GM23338 (cell line): ENCODE results near the gene MEIG1. TPM values are rescaled to one million over a fixed set of nuclear protein-coding genes. Genes with fewer than 3 reads are reported as not detected.

Experiments
- ATAC-seq: fragments of 200-7000 bp; cut with Tn5 transposase; 3 replicates; pipeline ENCODE4 v1.9.1; 2020
- DNase-seq: peaks from one replicate; pipeline ENCODE4 v3.0.0-alpha.2; 2015; ENCODE audit warnings: low spot score
- H2AFZ ChIP-seq: fragments of 200-600 bp; sonication (generic); 2 replicates; pipeline ENCODE4 v1.8.0; 2016; ENCODE audit warnings: antibody characterized with exemption, mild to moderate bottlenecking, moderate library complexity
- H3F3A ChIP-seq: fragments of 200-600 bp; sonication (generic); replicated peaks from 2 replicates; pipeline ENCODE4 v1.8.0; 2017; ENCODE audit warnings: antibody characterized with exemption, mixed run types, low read depth
- H3K27ac ChIP-seq: fragments of 200-600 bp; sonication (generic); 2 replicates; pipeline ENCODE4 v1.6.1; 2016; ENCODE audit warnings: low read depth
- H3K27me3 ChIP-seq: fragments of 200-600 bp; sonication (generic); 2 replicates; pipeline ENCODE4 v1.8.0; 2016; ENCODE audit warnings: mild to moderate bottlenecking, mixed run types, moderate library complexity; ENCODE audit not compliant: insufficient read depth
- H3K36me3 ChIP-seq: fragments of 200-600 bp; sonication (generic); 2 replicates; pipeline ENCODE4 v1.8.0; 2016; ENCODE audit warnings: mild to moderate bottlenecking; ENCODE audit not compliant: insufficient read depth
- H3K4me1 ChIP-seq: fragments of 200-600 bp; sonication (generic); 2 replicates; pipeline ENCODE4 v1.8.0; 2016; ENCODE audit warnings: mild to moderate bottlenecking, moderate library complexity; ENCODE audit not compliant: insufficient read depth
- H3K4me2 ChIP-seq: fragments of 200-600 bp; sonication (generic); 2 replicates; pipeline ENCODE4 v1.7.1; 2017; ENCODE audit warnings: mixed run types
- H3K4me3 ChIP-seq: fragments of 200-600 bp; sonication (generic); 2 replicates; pipeline ENCODE4 v1.6.1; 2016; ENCODE audit warnings: mixed run types
- H3K79me2 ChIP-seq: fragments of 200-600 bp; sonication (generic); replicated peaks from 2 replicates; pipeline ENCODE4 v1.8.0; 2017; ENCODE audit warnings: mild to moderate bottlenecking; ENCODE audit not compliant: insufficient read depth
- H3K9me2 ChIP-seq: fragments of 200-600 bp; sonication (generic); 2 replicates; pipeline ENCODE4 v1.8.0; 2017; ENCODE audit not compliant: insufficient read depth
- H4K20me1 ChIP-seq: fragments of 200-600 bp; sonication (generic); replicated peaks from 2 replicates; pipeline ENCODE4 v1.8.0; 2017; ENCODE audit warnings: mild to moderate bottlenecking; ENCODE audit not compliant: insufficient read depth
- H3K27ac Mint-ChIP-seq: 2 replicates; pipeline ENCODE4 v1.8.0; 2020; ENCODE audit warnings: inconsistent platforms, mild to moderate bottlenecking, moderate library complexity, mixed read lengths
- H3K27me3 Mint-ChIP-seq: 3 replicates; pipeline ENCODE4 v1.8.0; 2022; ENCODE audit warnings: low read depth, mild to moderate bottlenecking, moderate library complexity, mixed read lengths, inconsistent platforms; ENCODE audit not compliant: insufficient read depth, poor library complexity
- H3K36me3 Mint-ChIP-seq: 3 replicates; pipeline ENCODE4 v1.8.0; 2021; ENCODE audit warnings: low read depth, mild to moderate bottlenecking, inconsistent platforms, moderate library complexity, mixed read lengths
- H3K4me1 Mint-ChIP-seq: 3 replicates; pipeline ENCODE4 v1.8.0; 2020; ENCODE audit warnings: mild to moderate bottlenecking, inconsistent platforms, mixed read lengths
- H3K4me3 Mint-ChIP-seq: 3 replicates; pipeline ENCODE4 v1.8.0; 2021; ENCODE audit warnings: moderate library complexity, mild to moderate bottlenecking, inconsistent platforms, mixed read lengths
- H3K9me3 Mint-ChIP-seq: 3 replicates; pipeline ENCODE4 v1.8.0; 2020; ENCODE audit warnings: moderate library complexity, mild to moderate bottlenecking, inconsistent platforms, mixed read lengths
- CREB1 ChIP-seq: fragments of 250-450 bp; sonication (Bioruptor Pico); IDR thresholded peaks from 2 replicates; pipeline ENCODE4 v1.5.0; 2020; ENCODE audit warnings: low read depth, mild to moderate bottlenecking, moderate library complexity
- EZH2 ChIP-seq: fragments of 200-600 bp; sonication (generic); IDR thresholded peaks from one replicate; pipeline ENCODE4 v1.8.0; 2017; ENCODE audit warnings: antibody characterized with exemption, mild to moderate bottlenecking, low read depth; ENCODE audit not compliant: unreplicated experiment
- EZH2phosphoT487 ChIP-seq: fragments of 200-600 bp; sonication (generic); IDR thresholded peaks from one replicate; pipeline ENCODE4 v1.8.1; 2018; ENCODE audit warnings: antibody characterized with exemption; ENCODE audit not compliant: unreplicated experiment
- POLR2AphosphoS5 ChIP-seq: IDR thresholded peaks from 2 replicates; pipeline ENCODE4 v1.6.1; 2016; ENCODE audit warnings: antibody characterized with exemption, low read depth
- STAT1 ChIP-seq: IDR thresholded peaks from one replicate; pipeline ENCODE4 v1.6.1; 2016; ENCODE audit warnings: antibody characterized with exemption; ENCODE audit not compliant: unreplicated experiment
- ZNF331 ChIP-seq: fragments of 250-450 bp; sonication (Bioruptor Pico); IDR thresholded peaks from 2 replicates; pipeline ENCODE4 v1.5.0; 2020; ENCODE audit warnings: low read depth, mild to moderate bottlenecking, moderate library complexity
- polyA plus RNA-seq: library from polyadenylated mRNA; unstranded; fragments of >200 nt; fragmentation: Nextera tagmentation; extraction: Ambion mirVana; gene quantifications from 2 replicates; pipeline ENCODE4 v1.2.1, GENCODE V29; 2016
- total RNA-seq: library from RNA; depleted of rRNA; stranded (reverse); fragments of >200 nt; shearing (Covaris generic); gene quantifications from 2 replicates; pipeline ENCODE4 v1.2.3, GENCODE V29; 2014
- TF ChIP-seq, protein P1 (sequence below), 2 experiments: fragments of 200-600 bp in 1 of 2; sonication (generic) in 1 of 2; conservative IDR thresholded peaks; 2 replicates each; pipeline versions ENCODE4 v1.5.1 to v1.6.1; 2016 to 2017; ENCODE audit warnings: antibody characterized with exemption in 2 of 2, low read depth in 2 of 2, mild to moderate bottlenecking in 2 of 2, moderate library complexity in 1 of 2

The MEIG1 gene
- total and polyA plus RNA-seq, 2 experiments from 2014 or later = 1.2 TPM; not detected in 1

GRCh38 chr10:14958872-14959220 is 342 bp upstream of the MEIG1 start:
- TF ChIP-seq EZH2 (no peak), EZH2phosphoT487 (no peak)
- H3K27ac Mint-ChIP-seq = no peak overlapping the region

GRCh38 chr10:14967897-14968296 is 8.7 kb downstream of the MEIG1 start:
- no peaks in the 10 kb centered on the region for H3K9me3 Mint-ChIP-seq

More at GRCh38 chr10:14958872-14959220, 342 bp upstream of the MEIG1 start:
- no peak for ATAC-seq
- Mint-ChIP-seq H3K4me1 (peaks cover 7% of the 10 kb centered on the region; the same call in 2 of the 3 replicates), H3K9me3 (no peaks in the 10 kb centered on the region; the same call in 2 of the 3 replicates), H3K27me3 (peaks cover 41% of the 10 kb centered on the region), H3K36me3 (peaks cover 3% of the 10 kb centered on the region; the same call in 1 of the 3 replicates), H3K4me3 (peak overlapping the region; percentile 91)
- no peak for DNase-seq
- no peak overlapping the region for H3K27ac ChIP-seq
- H3K4me3 ChIP-seq = peak overlapping the region; percentile 91
- H4K20me1 ChIP-seq = no peaks in the 10 kb centered on the region; the same call in 1 of the 2 replicates
- no peaks in the 10 kb centered on the region for H3K79me2 ChIP-seq
- no peaks in the 10 kb centered on the region; the same call in 1 of the 2 replicates for H3K4me1 ChIP-seq
- peaks cover 8% of the 10 kb centered on the region for H3F3A ChIP-seq
- H3K27me3 ChIP-seq = peaks cover 46% of the 10 kb centered on the region
- H3K36me3 ChIP-seq = no peaks in the 10 kb centered on the region
- no peaks in the 10 kb centered on the region for H3K9me2 ChIP-seq
- H3K4me2 ChIP-seq = peak overlapping the region; percentile 77
- peak overlapping the region; percentile 96 for H2AFZ ChIP-seq

DNA sequence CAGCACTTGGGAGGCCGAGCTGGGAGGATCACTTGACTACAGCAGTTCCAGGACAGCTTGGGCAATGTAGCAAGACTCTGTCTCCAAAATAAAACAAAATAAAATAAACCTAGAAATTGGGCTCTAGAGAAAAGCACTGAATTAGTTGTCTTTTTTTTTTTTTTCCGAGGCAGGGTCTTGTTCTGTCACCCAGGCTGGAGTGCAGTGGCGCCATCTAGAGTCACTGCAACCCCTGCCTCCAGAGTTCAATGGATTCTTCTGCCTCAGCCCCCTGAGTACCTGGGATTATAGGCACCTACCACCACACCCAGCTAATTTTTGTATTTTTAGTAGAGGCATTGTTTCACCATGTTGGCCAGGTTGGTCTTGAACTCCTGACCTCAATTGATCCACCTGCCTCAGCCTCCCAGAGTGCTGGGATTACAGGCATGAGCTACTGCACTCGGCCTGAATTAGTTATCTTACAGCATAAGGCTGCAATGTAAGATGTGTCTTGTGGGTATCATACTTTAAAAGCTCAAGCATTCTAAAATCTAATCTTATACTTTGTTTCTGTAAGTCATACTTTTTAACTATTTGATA is 12.8 kb downstream of the MEIG1 start:
- no peaks in the 10 kb centered on the region for H3K9me3 Mint-ChIP-seq
- Histone ChIP-seq H3K4me1 (no peaks in the 10 kb centered on the region), H3K4me2 (no peak overlapping the region), H3K27me3 (no peaks in the 10 kb centered on the region), H4K20me1 (no peaks in the 10 kb centered on the region), H3K79me2 (no peaks in the 10 kb centered on the region), H3K36me3 (no peaks in the 10 kb centered on the region), H3K4me3 (no peak overlapping the region), H3K9me2 (no peaks in the 10 kb centered on the region), H2AFZ (no peak overlapping the region), H3F3A (no peaks in the 10 kb centered on the region), H3K27ac (no peak overlapping the region)
- DNase-seq = peak; percentile 52
- no peaks in the 10 kb centered on the region for H3K36me3 Mint-ChIP-seq
- TF ChIP-seq STAT1 (no peak), ZNF331 (CRISPR knock-in tag) (no peak), POLR2AphosphoS5 (no peak)
- TF ChIP-seq, protein P1, sequence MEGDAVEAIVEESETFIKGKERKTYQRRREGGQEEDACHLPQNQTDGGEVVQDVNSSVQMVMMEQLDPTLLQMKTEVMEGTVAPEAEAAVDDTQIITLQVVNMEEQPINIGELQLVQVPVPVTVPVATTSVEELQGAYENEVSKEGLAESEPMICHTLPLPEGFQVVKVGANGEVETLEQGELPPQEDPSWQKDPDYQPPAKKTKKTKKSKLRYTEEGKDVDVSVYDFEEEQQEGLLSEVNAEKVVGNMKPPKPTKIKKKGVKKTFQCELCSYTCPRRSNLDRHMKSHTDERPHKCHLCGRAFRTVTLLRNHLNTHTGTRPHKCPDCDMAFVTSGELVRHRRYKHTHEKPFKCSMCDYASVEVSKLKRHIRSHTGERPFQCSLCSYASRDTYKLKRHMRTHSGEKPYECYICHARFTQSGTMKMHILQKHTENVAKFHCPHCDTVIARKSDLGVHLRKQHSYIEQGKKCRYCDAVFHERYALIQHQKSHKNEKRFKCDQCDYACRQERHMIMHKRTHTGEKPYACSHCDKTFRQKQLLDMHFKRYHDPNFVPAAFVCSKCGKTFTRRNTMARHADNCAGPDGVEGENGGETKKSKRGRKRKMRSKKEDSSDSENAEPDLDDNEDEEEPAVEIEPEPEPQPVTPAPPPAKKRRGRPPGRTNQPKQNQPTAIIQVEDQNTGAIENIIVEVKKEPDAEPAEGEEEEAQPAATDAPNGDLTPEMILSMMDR (conservative IDR thresholded peaks at IDR 0.05; ENCODE audit: low read depth in 2 of 2) = peak; percentile 60 to 73
- H3K27me3 Mint-ChIP-seq = peaks cover 12% of the 10 kb centered on the region
- no peak overlapping the region for H3K4me3 Mint-ChIP-seq
- ATAC-seq = peak; percentile 78
- H3K27ac Mint-ChIP-seq = no peak overlapping the region
- H3K4me1 Mint-ChIP-seq = peaks cover 2% of the 10 kb centered on the region; the same call in 2 of the 3 replicates

More at GRCh38 chr10:14967897-14968296, 8.7 kb downstream of the MEIG1 start:
- no peak overlapping the region for H3K27ac ChIP-seq
- H3K36me3 ChIP-seq = no peaks in the 10 kb centered on the region
- TF ChIP-seq CREB1 (CRISPR knock-in tag) (no peak), EZH2phosphoT487 (no peak)
- no peaks in the 10 kb centered on the region for H3K4me1 Mint-ChIP-seq
- H4K20me1 ChIP-seq = no peaks in the 10 kb centered on the region
- peaks cover 9% of the 10 kb centered on the region for H3K27me3 Mint-ChIP-seq
- no peaks in the 10 kb centered on the region for H3K36me3 Mint-ChIP-seq
- DNase-seq = no peak
- H3K79me2 ChIP-seq = no peaks in the 10 kb centered on the region
- H3K27me3 ChIP-seq = peaks cover 10% of the 10 kb centered on the region; the same call in 1 of the 2 replicates
- H3K4me2 ChIP-seq = no peak overlapping the region
- H3K4me3 ChIP-seq = no peak overlapping the region
- no peak for ATAC-seq
- H2AFZ ChIP-seq = no peak overlapping the region
- H3K4me3 Mint-ChIP-seq = no peak overlapping the region
- H3K4me1 ChIP-seq = no peaks in the 10 kb centered on the region
- no peaks in the 10 kb centered on the region for H3F3A ChIP-seq
- H3K27ac Mint-ChIP-seq = no peak overlapping the region
- no peaks in the 10 kb centered on the region for H3K9me2 ChIP-seq
